ENCODE results near the gene RPS6KB2.

GRCh38 chr11:67472882-67473281 is 44.6 kb downstream of the RPS6KB2 start:
- no peak for TF ChIP-seq POLR2A (IDR thresholded peaks at IDR 0.05)
- no peak for TF ChIP-seq CTCF (IDR thresholded peaks at IDR 0.05)
